HCT116 (cell line): ENCODE results near the gene VAV2. TPM values are rescaled to one million over a fixed set of nuclear protein-coding genes. Genes with fewer than 3 reads are reported as not detected.

Experiments used
- ATAC-seq: fragments of 200-7000 bp; cut with Tn5 transposase; 2 replicates; pipeline ENCODE4 v1.9.1; 2020; ENCODE audit warnings: mild to moderate bottlenecking, moderate library complexity
- BruUV-seq: library from RNA; stranded (reverse); fragments of 400-500 nt; replicated peaks from 2 replicates; lab custom pipeline; 2021; lab: Mats Ljungman, UMichigan
- CTCF ChIA-PET: fragments of 300-600 bp; sonication (Branson Sonifier 250); formaldehyde crosslinking; loops from one replicate; lab custom pipeline; 2021; ENCODE audit warnings: antibody characterized with exemption; lab: Charles Lee
- POLR2A ChIA-PET: fragments of 300-600, 350-600 bp; sonication (Branson Sonifier 250); formaldehyde crosslinking; loops from one replicate; lab custom pipeline; 2021; ENCODE audit warnings: antibody characterized with exemption; lab: Charles Lee
- RAD21 ChIA-PET, 2 experiments: fragments of 300-600 bp; sonication (Branson Sonifier 250); formaldehyde crosslinking; loops; one replicate each; lab custom pipeline; 2023; ENCODE audit warnings: low total read pairs in 2 of 2; ENCODE audit not compliant: uncharacterized antibody in 2 of 2, unreplicated experiment in 2 of 2, low non-redundant PET in 1 of 2; lab: Charles Lee
- DNase-seq: peaks from one replicate; pipeline ENCODE4 v3.0.0-alpha.2; 2010; ENCODE audit warnings: low read depth, low spot score
- H2AFZ ChIP-seq: fragments of 200-600 bp; shearing (Covaris generic), sonication (generic); 2 replicates; pipeline ENCODE4 v1.6.1; 2017; ENCODE audit warnings: low read depth, mixed run types, mixed read lengths, antibody characterized with exemption, low read length; ENCODE audit not compliant: poor library complexity, severe bottlenecking
- H3K27ac ChIP-seq: 2 replicates; pipeline ENCODE4 v1.5.1; 2012; ENCODE audit warnings: low read depth, low read length
- H3K27me3 ChIP-seq: fragments of 200-600 bp; sonication (generic); 2 replicates; pipeline ENCODE4 v1.6.1; 2016; ENCODE audit warnings: mixed run types, low read length, mixed read lengths; ENCODE audit not compliant: insufficient read depth
- H3K36me3 ChIP-seq, 2 experiments: fragments of 200-500 bp in 1 of 2; fragments of 200-600 bp in 1 of 2; sonication (Bioruptor generic) in 1 of 2; sonication (generic) in 1 of 2; 2 replicates each; pipeline versions ENCODE4 v1.5.1 to v1.6.1; 2014 to 2016; ENCODE audit warnings: low read length in 2 of 2, inconsistent platforms in 1 of 2, mixed read lengths in 1 of 2, mixed run types in 1 of 2; ENCODE audit not compliant: insufficient read depth in 2 of 2, control insufficient read depth in 1 of 2
- H3K4me1 ChIP-seq, 2 experiments: fragments of 200-600 bp in 1 of 2; sonication (generic) in 1 of 2; 2 replicates each; pipeline versions ENCODE4 v1.5.1 to v1.6.1; 2012 to 2017; ENCODE audit warnings: low read length in 2 of 2, inconsistent platforms in 1 of 2, mild to moderate bottlenecking in 1 of 2, mixed read lengths in 1 of 2, mixed run types in 1 of 2, moderate library complexity in 1 of 2; ENCODE audit not compliant: insufficient read depth in 2 of 2, control insufficient read depth in 1 of 2
- H3K4me2 ChIP-seq: fragments of 200-600 bp; sonication (generic); 2 replicates; pipeline ENCODE4 v1.6.1; 2017; ENCODE audit warnings: mixed run types, low read length, mixed read lengths
- H3K4me3 ChIP-seq, 2 experiments: fragments of 200-600 bp in 1 of 2; sonication (generic) in 1 of 2; replicated peaks in 1 of 2; 2 replicates each; pipeline ENCODE4 v1.5.1; 2011 to 2016; ENCODE audit warnings: low read length in 2 of 2, control low read depth in 1 of 2, low read depth in 1 of 2, mild to moderate bottlenecking in 1 of 2, mixed read lengths in 1 of 2, mixed run types in 1 of 2
- H3K79me2 ChIP-seq: fragments of 200-600 bp; sonication (generic); 2 replicates; pipeline ENCODE4 v1.6.1; 2017; ENCODE audit warnings: mild to moderate bottlenecking, mixed run types, low read length, moderate library complexity, mixed read lengths; ENCODE audit not compliant: insufficient read depth
- H3K9ac ChIP-seq: fragments of 200-600 bp; sonication (generic); 2 replicates; pipeline ENCODE4 v1.6.1; 2016; ENCODE audit warnings: low read length, mixed read lengths
- H3K9me2 ChIP-seq: fragments of 200-600 bp; sonication (generic), shearing (Covaris generic); 2 replicates; pipeline ENCODE4 v1.6.1; 2017; ENCODE audit warnings: mixed run types, mild to moderate bottlenecking, moderate library complexity; ENCODE audit not compliant: insufficient read depth
- H3K9me3 ChIP-seq, 2 experiments: fragments of 200-500 bp in 1 of 2; fragments of 200-600 bp in 1 of 2; sonication (Bioruptor generic) in 1 of 2; sonication (generic) in 1 of 2; 2 replicates each; pipeline ENCODE4 v1.6.1; 2014 to 2017; ENCODE audit warnings: low read length in 2 of 2, mixed read lengths in 2 of 2, inconsistent platforms in 1 of 2, low read depth in 1 of 2, mild to moderate bottlenecking in 1 of 2, mixed run types in 1 of 2, moderate library complexity in 1 of 2; ENCODE audit not compliant: control insufficient read depth in 1 of 2, insufficient read depth in 1 of 2
- H4K20me1 ChIP-seq: fragments of 200-600 bp; sonication (generic), shearing (Covaris generic); 2 replicates; pipeline ENCODE4 v1.6.1; 2017; ENCODE audit warnings: mixed run types, mild to moderate bottlenecking, moderate library complexity; ENCODE audit not compliant: insufficient read depth
- ATF3 ChIP-seq: IDR thresholded peaks from 2 replicates; pipeline ENCODE4 v1.6.1; 2012
- CEBPB ChIP-seq: IDR thresholded peaks from 2 replicates; pipeline ENCODE4 v1.6.1; 2012; ENCODE audit warnings: low read depth
- EZH2 ChIP-seq: fragments of 200-600 bp; sonication (generic); IDR thresholded peaks from 2 replicates; pipeline ENCODE4 v1.6.1; 2017; ENCODE audit warnings: antibody characterized with exemption, mixed run types
- EZH2phosphoT487 ChIP-seq: fragments of 200-600 bp; IDR thresholded peaks from 2 replicates; pipeline ENCODE4 v1.6.1; 2018; ENCODE audit warnings: antibody characterized with exemption, borderline replicate concordance
- MAX ChIP-seq: IDR thresholded peaks from 2 replicates; pipeline ENCODE4 v1.6.1; 2012
- POLR2AphosphoS5 ChIP-seq: IDR thresholded peaks from 2 replicates; pipeline ENCODE4 v1.6.1; 2011; ENCODE audit warnings: mild to moderate bottlenecking, low read depth, low read length, moderate library complexity
- SP1 ChIP-seq: IDR thresholded peaks from 2 replicates; pipeline ENCODE4 v1.6.1; 2012; ENCODE audit warnings: low read depth
- SRF ChIP-seq: IDR thresholded peaks from 2 replicates; pipeline ENCODE4 v1.6.1; 2012; ENCODE audit warnings: low read depth
- YY1 ChIP-seq: IDR thresholded peaks from 2 replicates; pipeline ENCODE4 v1.6.1; 2011; ENCODE audit warnings: low read length, low read depth, moderate library complexity, mild to moderate bottlenecking; ENCODE audit not compliant: insufficient replicate concordance; ENCODE audit errors: extremely low read depth
- ZNF274 ChIP-seq: fragments of 200-500 bp; sonication (Bioruptor generic); IDR thresholded peaks from 2 replicates; pipeline ENCODE4 v1.6.1; 2014; ENCODE audit warnings: mild to moderate bottlenecking, low read depth, low read length, inconsistent platforms
- intact Hi-C: fragments of 100-400 bp; cut with micrococcal nuclease; formaldehyde crosslinking; loops from 2 replicates; pipeline ENCODE4 v1.10.0; 2022
- total RNA-seq: library from RNA; stranded (reverse); gene quantifications from one replicate; pipeline ENCODE4 v1.2.1, GENCODE V29; 2021; ENCODE audit not compliant: unreplicated experiment
- TF ChIP-seq, protein P1 (sequence below): IDR thresholded peaks from 2 replicates; pipeline ENCODE4 v1.6.1; 2011; ENCODE audit warnings: mild to moderate bottlenecking, low read length, moderate library complexity; ENCODE audit not compliant: insufficient replicate concordance; ENCODE audit errors: extremely low read depth

The VAV2 gene
- total RNA-seq, 1 experiment from 2014 or later, result 33.2 TPM

DNA sequence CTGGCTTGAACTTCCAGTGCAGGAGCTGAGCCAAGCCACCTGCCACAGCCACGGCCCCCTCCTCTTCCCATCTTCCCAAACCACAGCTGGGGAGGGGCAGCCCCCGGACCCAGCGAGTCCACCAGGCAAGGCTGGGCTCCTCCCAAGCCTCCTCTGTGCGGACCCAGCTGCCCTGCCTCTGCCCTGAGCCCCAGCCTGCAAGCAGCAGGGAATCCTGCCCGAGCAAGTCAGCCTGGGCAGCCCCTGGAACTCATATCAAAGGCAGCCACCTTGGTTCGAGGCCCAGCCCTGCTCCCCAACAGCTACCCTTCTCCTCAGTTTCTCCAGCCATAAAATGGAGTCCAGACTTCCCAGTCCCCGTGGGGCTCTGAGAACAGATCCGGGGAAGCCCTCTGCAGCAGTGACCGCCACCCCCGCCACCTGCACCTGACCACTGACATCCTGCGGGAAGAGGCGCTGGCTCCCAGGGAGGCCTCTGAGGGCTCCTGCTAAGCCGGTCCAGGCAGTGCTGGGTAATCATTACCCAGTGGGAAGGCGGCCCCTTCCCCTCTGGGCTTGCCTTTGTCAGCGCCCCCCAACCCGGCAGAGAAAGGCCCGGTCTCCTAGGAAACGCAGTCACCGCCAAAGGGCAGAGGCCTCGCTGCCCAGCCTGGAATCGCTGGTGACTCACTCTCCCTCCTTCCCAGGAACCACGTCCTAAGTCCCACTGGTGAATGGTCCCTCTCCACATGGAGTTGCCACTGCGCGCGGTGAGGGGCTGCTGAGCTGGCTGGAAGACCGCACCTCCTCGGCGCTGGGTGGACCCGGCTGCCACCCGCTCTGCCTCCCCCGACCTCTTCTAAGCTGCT, 1.5 kb downstream of the VAV2 start:
- RAD21 ChIA-PET, result no interaction called here
- Histone ChIP-seq H3K9me3 (no peaks in the 10 kb centered on the region), H3K4me3 (peak overlapping the region; percentile 80 to 90), H3K79me2 (peaks cover 55% of the 10 kb centered on the region), H4K20me1 (no peaks in the 10 kb centered on the region), H3K4me1 (peaks cover 19 to 40% of the 10 kb centered on the region in 2 experiments), H3K9ac (peak overlapping the region; percentile 82), H3K27me3 (no peaks in the 10 kb centered on the region), H3K9me2 (no peaks in the 10 kb centered on the region), H3K4me2 (peak overlapping the region; percentile 99), H3K27ac (peak overlapping the region; percentile 89), H3K36me3 (no peaks in the 10 kb centered on the region), H2AFZ (no peak overlapping the region)
- DNase-seq, result peak; percentile 21
- no peak for TF ChIP-seq ATF3
- no peak for TF ChIP-seq YY1
- BruUV-seq, result no TSS peak
- intact Hi-C loops, result loop anchor here (5.0 to 10.0 kb wide), 3 partner anchors 248 to 636 kb away; partner anchors contain the start of genes SURF1 and SURF2
- POLR2A ChIA-PET, result no interaction called here
- peak; percentile 8; the same call in 1 of the 2 replicates for ATAC-seq
- CTCF ChIA-PET, result no interaction called here

DNA sequence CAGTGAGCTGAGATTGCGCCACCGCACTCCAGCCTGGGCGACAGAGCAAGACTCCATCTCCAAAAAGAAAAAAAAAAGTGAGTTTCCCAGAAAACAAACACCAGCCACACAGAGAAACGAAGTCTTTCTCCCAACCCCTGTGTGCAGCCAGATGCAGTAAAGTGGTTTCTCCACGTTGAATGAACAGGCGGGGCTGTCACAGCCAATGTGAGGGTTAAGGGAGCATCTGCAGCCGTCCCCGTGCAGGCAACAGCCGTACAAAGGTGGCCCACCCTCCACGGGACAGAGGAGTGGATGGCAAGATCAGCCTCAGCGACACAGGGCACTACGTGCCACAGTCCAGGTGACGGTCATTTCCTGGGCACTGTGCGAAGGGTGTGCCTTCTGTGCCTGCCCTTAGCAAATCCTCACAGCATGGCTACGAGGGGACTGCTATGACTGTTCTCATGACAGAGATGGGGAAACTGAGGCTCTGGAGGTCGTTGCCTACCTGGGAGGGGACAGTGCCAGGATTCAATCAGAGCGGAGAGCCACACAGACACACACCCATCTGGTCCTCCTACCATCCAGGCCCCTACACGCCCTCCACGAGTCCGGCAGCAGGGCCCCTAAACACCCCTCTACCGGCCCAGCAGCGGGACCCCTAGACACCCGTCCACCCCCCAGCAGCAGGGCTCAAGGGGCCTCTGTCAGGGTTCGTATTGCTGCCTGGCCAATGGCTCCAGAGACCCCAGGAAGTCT, 2.3 kb downstream of the VAV2 start:
- Histone ChIP-seq H3K4me3 (no peak overlapping the region), H3K79me2 (peaks cover 61% of the 10 kb centered on the region), H3K9me3 (no peaks in the 10 kb centered on the region), H3K4me1 (peaks cover 15 to 35% of the 10 kb centered on the region in 2 experiments), H3K27ac (no peak overlapping the region), H3K9me2 (no peaks in the 10 kb centered on the region), H2AFZ (no peak overlapping the region), H3K9ac (no peak overlapping the region), H3K27me3 (no peaks in the 10 kb centered on the region), H3K36me3 (no peaks in the 10 kb centered on the region), H4K20me1 (no peaks in the 10 kb centered on the region), H3K4me2 (peak overlapping the region; percentile 99)
- BruUV-seq, result TSS peak; percentile 21
- TF ChIP-seq EZH2phosphoT487 (no peak), YY1 (no peak), SP1 (no peak), ZNF274 (no peak), EZH2 (no peak), CEBPB (no peak), MAX (no peak), SRF (no peak), POLR2AphosphoS5 (no peak), ATF3 (no peak)
- TF ChIP-seq, protein P1, sequence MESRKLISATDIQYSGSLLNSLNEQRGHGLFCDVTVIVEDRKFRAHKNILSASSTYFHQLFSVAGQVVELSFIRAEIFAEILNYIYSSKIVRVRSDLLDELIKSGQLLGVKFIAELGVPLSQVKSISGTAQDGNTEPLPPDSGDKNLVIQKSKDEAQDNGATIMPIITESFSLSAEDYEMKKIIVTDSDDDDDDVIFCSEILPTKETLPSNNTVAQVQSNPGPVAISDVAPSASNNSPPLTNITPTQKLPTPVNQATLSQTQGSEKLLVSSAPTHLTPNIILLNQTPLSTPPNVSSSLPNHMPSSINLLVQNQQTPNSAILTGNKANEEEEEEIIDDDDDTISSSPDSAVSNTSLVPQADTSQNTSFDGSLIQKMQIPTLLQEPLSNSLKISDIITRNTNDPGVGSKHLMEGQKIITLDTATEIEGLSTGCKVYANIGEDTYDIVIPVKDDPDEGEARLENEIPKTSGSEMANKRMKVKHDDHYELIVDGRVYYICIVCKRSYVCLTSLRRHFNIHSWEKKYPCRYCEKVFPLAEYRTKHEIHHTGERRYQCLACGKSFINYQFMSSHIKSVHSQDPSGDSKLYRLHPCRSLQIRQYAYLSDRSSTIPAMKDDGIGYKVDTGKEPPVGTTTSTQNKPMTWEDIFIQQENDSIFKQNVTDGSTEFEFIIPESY, result no peak
- RAD21 ChIA-PET, result no interaction called here
- intact Hi-C loops, result loop anchor here (5.0 to 10.0 kb wide), 3 partner anchors 247 to 635 kb away; partner anchors contain the start of genes SURF1 and SURF2
- DNase-seq (no peak), ATAC-seq (no peak)
- CTCF ChIA-PET, result no interaction called here
- POLR2A ChIA-PET, result no interaction called here
